Choroid plexus epithelial cell (primary cell): ENCODE data around the gene NAT16.

Experiments used
- DNase-seq: peaks from one replicate; pipeline ENCODE4 v3.0.0-alpha.2; 2010; ENCODE audit warnings: low read depth
- H3K4me3 ChIP-seq: 2 replicates; pipeline ENCODE4 v1.5.1; 2011; ENCODE audit warnings: low read depth, mild to moderate bottlenecking, control low read depth, low read length, moderate library complexity
- CTCF ChIP-seq: conservative IDR thresholded peaks from 2 replicates; pipeline ENCODE4 v1.5.1; 2011; ENCODE audit warnings: low read depth, mild to moderate bottlenecking, control low read depth, inconsistent platforms, low read length, moderate library complexity

The NAT16 gene

GRCh38 chr7:101195884-101196283, 15.8 kb upstream of the NAT16 start:
- no peak overlapping the region for H3K4me3 ChIP-seq
- DNase-seq: no peak
- no peak for TF ChIP-seq CTCF

- DNase-seq: no peak
- no peak overlapping the region for H3K4me3 ChIP-seq
- TF ChIP-seq CTCF: no peak
These were observed 9.0 kb upstream of the NAT16 start for GRCh38 chr7:101189109-101189508.

GRCh38 chr7:101186844-101187428, 6.8 kb upstream of the NAT16 start:
- no peak for TF ChIP-seq CTCF
- DNase-seq: no peak
- H3K4me3 ChIP-seq: no peak overlapping the region

- no peak overlapping the region for H3K4me3 ChIP-seq
- DNase-seq: no peak
- no peak for TF ChIP-seq CTCF
These were observed 6.1 kb upstream of the NAT16 start for GRCh38 chr7:101186194-101186593.

GRCh38 chr7:101185258-101185839, 5.3 kb upstream of the NAT16 start:
- no peak overlapping the region for H3K4me3 ChIP-seq
- no peak for TF ChIP-seq CTCF
- no peak for DNase-seq

- no peak for TF ChIP-seq CTCF
- no peak for DNase-seq
- H3K4me3 ChIP-seq: no peak overlapping the region
These were observed 380 bp downstream of the NAT16 start for GRCh38 chr7:101179713-101180112.

GRCh38 chr7:101179117-101179516, 976 bp downstream of the NAT16 start:
- H3K4me3 ChIP-seq: no peak overlapping the region

More at GRCh38 chr7:101179117-101179516, 976 bp downstream of the NAT16 start:
- TF ChIP-seq CTCF: no peak
- DNase-seq: no peak
